NT2/D1 (cell line): ENCODE measurements around the gene NDC80.

Experiments
- DNase-seq: peaks from one replicate; pipeline ENCODE4 v3.0.0-alpha.2; 2011; ENCODE audit warnings: low read depth, low spot score
- H3K27me3 ChIP-seq: 2 replicates; pipeline ENCODE4 v1.6.0; 2011; ENCODE audit warnings: mild to moderate bottlenecking; ENCODE audit not compliant: insufficient read length, insufficient read depth
- H3K36me3 ChIP-seq: 2 replicates; pipeline ENCODE4 v1.6.1; 2011; ENCODE audit warnings: mild to moderate bottlenecking, low read length, mixed read lengths; ENCODE audit not compliant: insufficient read depth, insufficient read length
- H3K4me1 ChIP-seq: 2 replicates; pipeline ENCODE4 v1.5.1; 2011; ENCODE audit not compliant: insufficient read depth, insufficient read length
- H3K4me3 ChIP-seq: 2 replicates; pipeline ENCODE4 v1.5.1; 2011; ENCODE audit warnings: low read depth; ENCODE audit not compliant: insufficient read length
- H3K9ac ChIP-seq: 2 replicates; pipeline ENCODE4 v1.6.0; 2011; ENCODE audit warnings: low read depth; ENCODE audit not compliant: insufficient read length
- H3K9me3 ChIP-seq: 2 replicates; pipeline ENCODE4 v1.5.1; 2011; ENCODE audit warnings: mild to moderate bottlenecking, low read length; ENCODE audit not compliant: insufficient read depth
- SUZ12 ChIP-seq: IDR thresholded peaks from 2 replicates; pipeline ENCODE4 v1.6.1; 2011; ENCODE audit not compliant: insufficient read length, insufficient read depth; ENCODE audit errors: extremely low read depth
- YY1 ChIP-seq: IDR thresholded peaks from 2 replicates; pipeline ENCODE4 v1.6.1; 2011; ENCODE audit not compliant: insufficient read length, insufficient read depth
- ZNF274 ChIP-seq: IDR thresholded peaks from 2 replicates; pipeline ENCODE4 v1.6.1; 2011; ENCODE audit warnings: mild to moderate bottlenecking, low read depth, low read length

NDC80 gene

DNA sequence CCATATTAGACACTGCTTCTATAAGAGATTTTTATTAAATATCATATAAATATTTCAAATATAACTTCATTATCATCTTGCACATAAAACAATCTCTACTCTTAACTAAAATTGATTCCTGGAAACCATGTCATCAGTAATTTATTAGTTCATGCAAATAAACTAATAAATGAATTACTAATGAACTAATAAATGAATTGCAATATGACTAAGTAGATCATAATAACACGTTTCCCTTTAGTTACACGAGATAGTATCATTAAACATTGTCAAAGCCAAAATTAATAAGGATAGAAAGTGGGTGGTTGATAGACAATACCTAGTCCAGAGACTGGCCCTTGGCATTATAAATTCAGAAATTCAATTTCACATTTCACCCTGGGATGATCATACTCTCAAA, 26.2 kb upstream of the NDC80 start:
- TF ChIP-seq SUZ12 (no peak), ZNF274 (no peak), YY1 (no peak)
- H3K4me3 ChIP-seq: no peak overlapping the region
- H3K36me3 ChIP-seq: no peaks in the 10 kb centered on the region
- H3K27me3 ChIP-seq: no peaks in the 10 kb centered on the region
- no peaks in the 10 kb centered on the region for H3K9me3 ChIP-seq
- H3K9ac ChIP-seq: no peak overlapping the region
- H3K4me1 ChIP-seq: no peaks in the 10 kb centered on the region
- DNase-seq: no peak

DNA sequence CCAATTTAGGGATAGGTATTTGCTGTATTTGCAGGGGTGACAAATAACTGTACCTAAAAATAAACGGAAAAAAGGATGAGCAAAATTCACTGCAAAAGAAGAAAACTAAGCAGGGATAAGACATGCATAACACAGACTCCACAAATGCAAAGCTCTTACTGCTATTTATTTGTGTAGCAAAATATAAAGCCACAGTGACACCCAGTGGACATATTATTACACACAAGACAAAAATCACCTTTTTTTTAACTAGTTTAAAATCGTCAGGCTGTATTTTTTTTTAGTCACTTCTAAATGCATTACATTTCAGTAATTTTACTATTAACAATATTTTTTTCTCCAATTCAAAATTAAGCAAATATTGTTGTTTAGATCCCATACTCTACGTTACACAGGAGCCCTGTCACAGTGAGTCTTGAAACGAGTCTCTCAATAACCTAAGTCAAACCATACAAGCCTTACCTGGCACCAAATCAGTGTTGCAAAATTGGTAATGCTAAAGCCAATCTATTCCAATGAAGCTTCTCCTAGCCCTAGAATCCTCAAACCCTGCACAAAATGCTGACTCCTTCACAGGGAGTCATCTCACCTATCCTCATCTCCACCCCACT, 23.8 kb upstream of the NDC80 start:
- no peak for DNase-seq
- H3K9me3 ChIP-seq: no peaks in the 10 kb centered on the region
- H3K4me3 ChIP-seq: no peak overlapping the region
- H3K4me1 ChIP-seq: no peaks in the 10 kb centered on the region
- H3K27me3 ChIP-seq: no peaks in the 10 kb centered on the region
- TF ChIP-seq YY1: no peak
- TF ChIP-seq ZNF274: no peak
- no peak for TF ChIP-seq SUZ12
- H3K36me3 ChIP-seq: no peaks in the 10 kb centered on the region
- no peak overlapping the region for H3K9ac ChIP-seq

DNA sequence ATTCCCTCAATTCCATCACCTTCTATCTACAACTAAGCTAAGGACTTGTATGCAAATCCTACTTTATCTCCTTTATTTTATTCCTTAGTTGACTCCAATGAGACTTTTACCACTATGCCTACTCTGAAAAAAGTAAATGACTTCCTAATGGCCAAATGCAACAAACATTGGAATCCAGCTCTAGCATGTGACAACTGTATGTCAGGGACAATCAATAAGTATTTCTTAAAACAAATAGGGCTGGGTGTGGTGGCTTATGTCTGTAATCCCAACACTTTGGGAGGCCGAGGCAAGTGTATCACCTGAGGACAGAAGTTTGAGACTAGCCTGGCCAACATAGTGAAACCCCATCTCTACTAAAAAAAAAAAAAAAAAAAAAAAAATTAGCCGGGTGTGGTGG, 21.9 kb upstream of the NDC80 start:
- H3K9ac ChIP-seq: no peak overlapping the region
- no peaks in the 10 kb centered on the region for H3K4me1 ChIP-seq
- no peaks in the 10 kb centered on the region for H3K27me3 ChIP-seq
- no peaks in the 10 kb centered on the region for H3K36me3 ChIP-seq
- no peak for DNase-seq
- TF ChIP-seq ZNF274 (no peak), SUZ12 (no peak), YY1 (no peak)
- no peaks in the 10 kb centered on the region for H3K9me3 ChIP-seq
- H3K4me3 ChIP-seq: no peak overlapping the region

DNA sequence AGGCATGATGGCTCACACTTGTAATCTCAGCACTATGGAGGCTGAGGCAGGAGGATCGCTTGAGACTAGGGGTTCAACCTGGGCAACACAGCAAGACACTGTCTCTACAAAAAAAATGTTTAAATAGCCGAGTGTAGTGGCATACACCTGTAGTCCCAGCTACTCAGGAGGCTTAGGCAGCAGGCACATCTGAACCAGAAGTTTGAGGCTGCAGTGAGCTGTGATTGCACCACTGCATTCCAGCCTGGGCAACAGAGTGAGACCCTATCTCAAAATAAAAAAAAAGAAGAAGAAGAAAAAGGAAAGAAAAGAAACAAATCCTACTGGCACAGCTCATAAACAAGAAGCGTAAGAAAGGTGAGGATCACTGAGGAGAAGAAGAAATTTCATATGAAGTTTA, 19.9 kb upstream of the NDC80 start:
- H3K9ac ChIP-seq: no peak overlapping the region
- no peaks in the 10 kb centered on the region for H3K36me3 ChIP-seq
- DNase-seq: no peak

DNA sequence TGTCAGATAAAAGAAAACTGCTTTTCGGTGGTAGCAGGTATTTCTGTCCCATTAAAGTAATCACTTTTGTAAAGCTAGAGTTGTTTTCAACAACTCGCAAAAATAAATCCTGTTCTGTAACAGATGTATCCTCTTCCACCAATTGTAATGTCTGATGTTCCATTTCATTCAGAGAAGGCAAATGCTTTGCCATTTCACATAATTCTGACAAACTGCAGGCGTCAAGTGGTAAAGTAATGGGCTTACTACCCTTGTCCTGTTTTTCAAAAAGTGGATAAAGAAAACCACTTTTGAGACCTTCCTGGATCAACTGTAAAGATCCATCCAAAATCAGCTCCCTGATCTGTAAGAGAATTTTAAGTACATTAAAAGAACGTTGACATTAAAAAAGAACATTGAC, 16.7 kb upstream of the NDC80 start:
- no peak for DNase-seq
- no peaks in the 10 kb centered on the region for H3K9me3 ChIP-seq
- no peaks in the 10 kb centered on the region for H3K4me1 ChIP-seq
- H3K4me3 ChIP-seq: no peak overlapping the region
- TF ChIP-seq ZNF274: no peak
- H3K9ac ChIP-seq: no peak overlapping the region
- no peaks in the 10 kb centered on the region for H3K27me3 ChIP-seq
- H3K36me3 ChIP-seq: no peaks in the 10 kb centered on the region

More for the DNA sequence above, 19.9 kb upstream of the NDC80 start:
- Histone ChIP-seq H3K27me3 (no peaks in the 10 kb centered on the region), H3K9me3 (no peaks in the 10 kb centered on the region), H3K4me3 (no peak overlapping the region), H3K4me1 (no peaks in the 10 kb centered on the region)
- TF ChIP-seq SUZ12 (no peak), ZNF274 (no peak), YY1 (no peak)

DNA sequence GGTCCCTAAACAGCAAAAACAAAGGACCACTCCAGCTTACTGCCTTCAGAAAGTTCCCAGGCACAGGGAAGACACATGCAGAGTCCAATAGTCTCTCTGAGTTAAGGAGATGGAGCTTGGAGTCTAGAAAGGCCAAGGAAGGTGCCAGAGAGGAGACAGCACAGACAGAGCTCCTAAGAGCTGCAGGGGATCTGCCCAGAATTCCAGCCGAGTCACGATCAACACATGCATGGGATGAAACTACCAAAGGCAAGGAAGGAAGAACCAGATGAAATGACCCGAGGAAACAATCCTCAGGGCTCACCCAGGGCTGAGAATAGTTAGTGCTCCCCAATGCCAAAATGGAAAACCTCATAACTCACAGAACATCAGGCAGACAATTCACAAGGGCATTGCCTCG, 15.5 kb upstream of the NDC80 start:
- Histone ChIP-seq H3K27me3 (no peaks in the 10 kb centered on the region), H3K9me3 (no peaks in the 10 kb centered on the region), H3K4me1 (no peaks in the 10 kb centered on the region), H3K36me3 (no peaks in the 10 kb centered on the region), H3K4me3 (no peak overlapping the region), H3K9ac (no peak overlapping the region)
- no peak for TF ChIP-seq YY1
- TF ChIP-seq ZNF274: no peak
- TF ChIP-seq SUZ12: no peak
- DNase-seq: no peak

DNA sequence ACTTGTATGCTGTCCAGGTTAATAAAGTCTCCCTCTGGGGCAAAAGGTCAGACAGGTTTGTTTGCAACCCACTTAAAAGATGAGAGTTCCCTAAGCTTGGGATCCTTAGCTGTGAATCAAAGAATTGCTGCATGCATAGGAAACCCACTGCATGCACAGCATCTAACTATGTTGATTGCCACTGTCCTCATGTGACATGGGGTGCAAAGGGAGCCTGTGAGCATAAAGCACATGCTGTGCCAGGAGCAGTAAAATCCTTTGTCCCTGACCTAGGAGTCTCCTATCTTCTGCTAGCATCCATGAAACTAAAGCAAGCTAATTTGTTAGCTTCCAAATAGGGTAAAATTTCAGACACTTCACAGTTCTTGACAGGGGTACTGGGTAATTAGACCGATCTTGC, 13.8 kb upstream of the NDC80 start:
- TF ChIP-seq YY1: no peak
- no peak for TF ChIP-seq ZNF274
- TF ChIP-seq SUZ12: no peak
- Histone ChIP-seq H3K9me3 (no peaks in the 10 kb centered on the region), H3K9ac (no peak overlapping the region), H3K36me3 (no peaks in the 10 kb centered on the region), H3K4me1 (no peaks in the 10 kb centered on the region), H3K27me3 (no peaks in the 10 kb centered on the region), H3K4me3 (no peak overlapping the region)
- DNase-seq: no peak
